ENCODE measurements around the gene RBM3. TPM values are rescaled to one million over a fixed set of nuclear protein-coding genes. Genes with fewer than 3 reads are reported as not detected.
"Not testable (repeated sequence)": the region's sequence is repeated elsewhere in the genome, so short reads cannot be mapped to it uniquely, and the experiment has no call there.

Gene RBM3
- total RNA-seq = 100 to 1,000 TPM; 184 to 194 TPM

DNA sequence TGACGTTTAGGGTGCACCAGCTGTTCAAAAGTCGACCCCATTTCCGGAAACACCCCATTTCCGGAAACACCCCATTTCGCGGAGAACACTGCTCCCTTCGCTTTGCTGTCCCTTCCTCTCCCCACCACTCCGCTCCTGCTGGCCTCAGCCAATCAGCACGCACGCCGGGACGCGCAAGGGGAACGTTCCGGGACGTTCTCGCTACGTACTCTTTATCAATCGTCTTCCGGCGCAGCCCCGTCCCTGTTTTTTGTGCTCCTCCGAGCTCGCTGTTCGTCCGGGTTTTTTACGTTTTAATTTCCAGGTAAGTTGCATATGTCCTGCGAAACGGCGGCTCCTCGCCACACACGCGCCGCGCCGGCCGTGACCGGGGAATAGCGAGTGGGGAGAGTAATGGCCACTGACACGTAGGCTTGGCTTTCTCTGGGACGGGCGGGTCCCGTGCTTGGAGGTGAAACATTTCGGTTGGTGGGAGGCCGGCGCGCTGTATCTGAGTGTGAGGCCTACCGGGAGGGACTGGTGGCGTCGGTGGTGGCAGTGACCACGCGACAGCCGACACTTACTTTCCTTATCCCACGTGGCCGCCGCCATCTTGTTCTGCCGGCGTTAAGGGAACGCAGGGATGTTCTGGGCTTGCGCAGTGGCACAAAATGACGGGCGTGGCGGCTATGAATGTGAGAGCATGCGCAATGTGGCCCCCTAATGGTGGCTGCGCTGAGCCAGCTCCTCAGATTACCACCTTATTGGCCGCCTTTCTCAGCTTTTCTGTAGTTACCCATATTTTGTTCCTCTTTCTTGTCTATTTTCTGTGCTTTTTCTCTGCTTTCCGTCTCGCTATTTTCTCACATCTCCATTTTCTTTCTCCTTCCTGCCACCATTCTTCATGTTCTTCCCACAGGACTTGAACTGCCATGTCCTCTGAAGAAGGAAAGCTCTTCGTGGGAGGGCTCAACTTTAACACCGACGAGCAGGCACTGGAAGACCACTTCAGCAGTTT is at the start of gene RBM3:
Gene RBM3, plus strand, starts transcription at position 215 of the 997 bp plus-strand sequence. Its CDS starts 697 bp downstream, at position 912.
- intact Hi-C loops (cut with DNase I) = no loop called here
- Histone ChIP-seq H3K4me3 (peak within 1 kb of the TSS; percentile 37 to 52), H3K27me3 (no peaks in the 10 kb centered on the region), H3K4me1 (peaks cover 30% of the 10 kb centered on the region), H3K9me3 (no peaks in the 10 kb centered on the region), H3K36me3 (replicated peaks in 1 of 2; ENCODE audit: insufficient read depth in 1 of 2, low read depth in 2 of 2) (peaks cover 3 to 6% of the 10 kb centered on the region in 2 donors), H3K27ac (peak within 1 kb of the TSS; percentile 81 to 99 (median 98))
- WGBS, 2 donors = 0 to 1% methylated on average over 38 to 66 of the region's 71 CpGs
- TF ChIP-seq, protein P1, sequence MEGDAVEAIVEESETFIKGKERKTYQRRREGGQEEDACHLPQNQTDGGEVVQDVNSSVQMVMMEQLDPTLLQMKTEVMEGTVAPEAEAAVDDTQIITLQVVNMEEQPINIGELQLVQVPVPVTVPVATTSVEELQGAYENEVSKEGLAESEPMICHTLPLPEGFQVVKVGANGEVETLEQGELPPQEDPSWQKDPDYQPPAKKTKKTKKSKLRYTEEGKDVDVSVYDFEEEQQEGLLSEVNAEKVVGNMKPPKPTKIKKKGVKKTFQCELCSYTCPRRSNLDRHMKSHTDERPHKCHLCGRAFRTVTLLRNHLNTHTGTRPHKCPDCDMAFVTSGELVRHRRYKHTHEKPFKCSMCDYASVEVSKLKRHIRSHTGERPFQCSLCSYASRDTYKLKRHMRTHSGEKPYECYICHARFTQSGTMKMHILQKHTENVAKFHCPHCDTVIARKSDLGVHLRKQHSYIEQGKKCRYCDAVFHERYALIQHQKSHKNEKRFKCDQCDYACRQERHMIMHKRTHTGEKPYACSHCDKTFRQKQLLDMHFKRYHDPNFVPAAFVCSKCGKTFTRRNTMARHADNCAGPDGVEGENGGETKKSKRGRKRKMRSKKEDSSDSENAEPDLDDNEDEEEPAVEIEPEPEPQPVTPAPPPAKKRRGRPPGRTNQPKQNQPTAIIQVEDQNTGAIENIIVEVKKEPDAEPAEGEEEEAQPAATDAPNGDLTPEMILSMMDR (IDR thresholded peaks at IDR 0.05) = peak in 5 of 7 experiments; percentile 16 to 61 (median 45)
- peak; percentile 76 to 96 (median 95) for TF ChIP-seq POLR2A (IDR thresholded peaks at IDR 0.05)
- peak; percentile 98 for ATAC-seq
- peak; percentile 91 to 94 (median 93) for DNase-seq

DNA sequence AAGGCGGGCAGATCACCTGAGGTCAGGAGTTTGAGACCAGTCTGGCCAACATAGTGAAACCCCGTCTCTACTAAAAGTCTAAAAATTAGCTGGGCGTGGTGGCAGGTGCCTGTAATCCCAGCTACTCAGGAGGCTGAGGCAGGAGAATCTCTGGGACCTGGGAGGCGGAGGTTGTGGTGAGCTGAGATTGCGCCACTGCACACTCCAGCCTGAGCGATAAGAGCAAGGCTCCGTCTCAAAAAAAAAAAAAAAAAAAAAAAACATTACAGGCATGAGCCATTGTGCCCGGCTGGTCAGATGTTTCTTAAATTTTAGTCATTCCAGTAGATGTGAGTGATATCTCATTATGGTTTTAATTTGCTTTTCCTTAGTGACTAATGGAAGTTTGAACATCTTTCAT is 48.4 kb upstream of the RBM3 start:
- H3K4me3 ChIP-seq; H3K36me3 ChIP-seq (replicated peaks in 1 of 2; ENCODE audit: insufficient read depth in 1 of 2, low read depth in 2 of 2); H3K27me3 ChIP-seq; H3K27ac ChIP-seq; H3K4me1 ChIP-seq; intact Hi-C loops (cut with DNase I); H3K9me3 ChIP-seq; ATAC-seq; DNase-seq: not testable (repeated sequence)
- 80 to 83% methylated on average over 7 of the region's 8 CpGs for WGBS, 2 donors

DNA sequence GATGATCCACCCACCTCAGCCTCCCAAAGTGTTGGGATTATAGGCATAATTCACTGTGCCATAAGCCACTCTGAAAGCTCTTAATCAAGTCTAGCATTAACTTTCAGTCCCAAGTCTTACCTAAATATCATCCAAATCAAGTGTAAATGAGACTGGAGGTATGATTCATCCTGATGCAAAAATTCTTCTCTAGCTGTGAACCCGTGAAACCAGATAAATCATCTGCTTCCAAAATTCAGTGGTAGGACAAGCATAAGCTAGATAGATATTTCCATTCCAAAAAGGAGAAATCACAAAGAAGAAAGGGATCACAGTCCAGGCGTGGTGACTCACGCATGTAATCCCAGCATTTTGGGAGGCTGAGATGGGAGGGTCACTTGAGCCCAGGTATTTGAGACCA is 43.5 kb upstream of the RBM3 start:
- Histone ChIP-seq H3K36me3 (replicated peaks in 1 of 2; ENCODE audit: insufficient read depth in 1 of 2, low read depth in 2 of 2) (no peaks in the 10 kb centered on the region), H3K9me3 (no peaks in the 10 kb centered on the region), H3K27ac (no peak overlapping the region), H3K27me3 (no peaks in the 10 kb centered on the region), H3K4me1 (no peaks in the 10 kb centered on the region), H3K4me3 (no peak overlapping the region)
- 85 to 94% methylated on average over 3 of the region's 3 CpGs for WGBS, 2 donors
- no peak for ATAC-seq
- TF ChIP-seq, protein P1 (IDR thresholded peaks at IDR 0.05) = no peak
- TF ChIP-seq POLR2A (IDR thresholded peaks at IDR 0.05) = no peak
- intact Hi-C loops (cut with DNase I) = no loop called here
- no peak for DNase-seq

DNA sequence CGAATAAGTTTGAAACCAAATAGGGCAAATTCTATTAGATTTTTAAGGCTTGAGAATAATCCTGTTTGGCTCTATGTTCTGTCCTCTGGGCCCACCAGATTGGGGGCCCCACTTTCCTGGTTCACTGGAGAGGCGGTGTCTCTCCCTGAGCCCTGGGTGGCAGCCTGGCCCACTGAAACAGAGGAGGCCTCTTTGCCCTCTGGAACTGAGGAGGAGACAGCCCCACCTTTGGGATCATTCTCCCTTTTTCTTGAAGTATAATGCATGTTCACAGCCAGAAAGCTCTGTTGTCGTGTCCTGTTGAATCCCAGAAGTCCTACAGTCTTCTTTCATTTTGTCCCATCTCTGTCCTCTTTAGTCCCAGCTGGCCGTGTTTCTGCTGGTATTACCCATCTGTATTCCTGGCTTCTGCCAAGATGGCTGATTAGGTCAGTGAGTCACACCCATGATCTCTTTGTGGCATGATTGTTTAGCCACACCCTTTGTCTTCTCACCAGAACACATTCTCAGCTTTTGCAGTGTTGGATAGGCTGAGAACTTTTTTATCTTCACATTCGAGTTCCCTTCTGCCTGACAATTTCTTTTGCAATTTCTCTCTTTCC is 42.8 kb upstream of the RBM3 start:
- H3K27ac ChIP-seq = peak overlapping the region in 2 of 4 donors; percentile 40 to 44
- DNase-seq = peak in 1 of 4 donors; percentile 27
- intact Hi-C loops (cut with DNase I) = no loop called here
- H3K9me3 ChIP-seq = no peaks in the 10 kb centered on the region
- no peak for ATAC-seq
- no peaks in the 10 kb centered on the region for H3K4me1 ChIP-seq
- no peaks in the 10 kb centered on the region for H3K36me3 ChIP-seq (replicated peaks in 1 of 2; ENCODE audit: insufficient read depth in 1 of 2, low read depth in 2 of 2)
- no peaks in the 10 kb centered on the region for H3K27me3 ChIP-seq
- H3K4me3 ChIP-seq = no peak overlapping the region
- TF ChIP-seq POLR2A (IDR thresholded peaks at IDR 0.05) = no peak
- TF ChIP-seq, protein P1 (IDR thresholded peaks at IDR 0.05) = no peak
- WGBS, 2 donors = 67 to 68% methylated on average over 4 of the region's 5 CpGs

DNA sequence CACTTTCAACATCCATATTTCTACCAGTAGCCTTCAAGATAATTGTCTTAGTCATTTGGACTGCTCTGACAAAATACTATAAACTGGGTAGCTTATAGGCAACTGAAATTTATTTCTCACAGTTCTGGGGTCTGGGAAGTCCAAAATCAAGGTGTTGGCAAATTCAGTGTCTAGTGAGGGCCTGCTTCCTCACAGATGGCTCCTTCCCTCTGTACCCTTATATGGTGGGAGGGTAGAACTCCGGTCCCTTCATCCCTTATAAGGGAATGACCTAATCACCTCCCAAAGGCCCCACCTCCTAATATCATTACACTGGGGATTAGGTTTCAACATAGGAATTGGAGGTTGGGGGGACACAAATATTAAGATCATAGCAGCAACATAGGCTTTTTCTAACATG is 42.1 kb upstream of the RBM3 start:
- no peaks in the 10 kb centered on the region for H3K9me3 ChIP-seq
- 92% methylated on average over 1 of the region's 1 CpG; no CpG with 5 or more reads in 1 of the 2 donors for WGBS, 2 donors
- H3K36me3 ChIP-seq (replicated peaks in 1 of 2; ENCODE audit: insufficient read depth in 1 of 2, low read depth in 2 of 2) = no peaks in the 10 kb centered on the region
- no peak for TF ChIP-seq POLR2A (IDR thresholded peaks at IDR 0.05)
- TF ChIP-seq, protein P1 (IDR thresholded peaks at IDR 0.05) = no peak
- no peaks in the 10 kb centered on the region for H3K4me1 ChIP-seq
- intact Hi-C loops (cut with DNase I) = no loop called here
- DNase-seq = no peak
- no peak for ATAC-seq
- no peaks in the 10 kb centered on the region for H3K27me3 ChIP-seq
- no peak overlapping the region for H3K4me3 ChIP-seq
- H3K27ac ChIP-seq = peak overlapping the region in 2 of 4 donors; percentile 40 to 44

All from body of pancreas (tissue), 4 donors.